Stimulated activated naive CD8-positive, alpha-beta T cell treated with anti-CD3 and anti-CD28 coated beads, Interleukin-15, Interleukin-2, amounts not matched to agents 100 ng/mL and 50 ng/mL, for 24 hours (primary cell): ENCODE data around the gene CSGALNACT2.

ENCODE experiments used
- H3K27ac Mint-ChIP-seq: one replicate; pipeline ENCODE4 v1.8.0; 2021; ENCODE audit warnings: mild to moderate bottlenecking, mixed read lengths
- H3K27me3 Mint-ChIP-seq: one replicate; pipeline ENCODE4 v1.8.0; 2021; ENCODE audit warnings: mixed read lengths
- H3K36me3 Mint-ChIP-seq: one replicate; pipeline ENCODE4 v1.8.0; 2021; ENCODE audit warnings: low read depth, mixed read lengths
- H3K4me1 Mint-ChIP-seq: one replicate; pipeline ENCODE4 v1.8.0; 2021; ENCODE audit warnings: low read depth, mixed read lengths
- H3K4me3 Mint-ChIP-seq: one replicate; pipeline ENCODE4 v1.8.0; 2021; ENCODE audit warnings: mild to moderate bottlenecking, mixed read lengths
- H3K9me3 Mint-ChIP-seq: one replicate; pipeline ENCODE4 v1.8.0; 2021; ENCODE audit warnings: mixed read lengths

Gene CSGALNACT2

DNA sequence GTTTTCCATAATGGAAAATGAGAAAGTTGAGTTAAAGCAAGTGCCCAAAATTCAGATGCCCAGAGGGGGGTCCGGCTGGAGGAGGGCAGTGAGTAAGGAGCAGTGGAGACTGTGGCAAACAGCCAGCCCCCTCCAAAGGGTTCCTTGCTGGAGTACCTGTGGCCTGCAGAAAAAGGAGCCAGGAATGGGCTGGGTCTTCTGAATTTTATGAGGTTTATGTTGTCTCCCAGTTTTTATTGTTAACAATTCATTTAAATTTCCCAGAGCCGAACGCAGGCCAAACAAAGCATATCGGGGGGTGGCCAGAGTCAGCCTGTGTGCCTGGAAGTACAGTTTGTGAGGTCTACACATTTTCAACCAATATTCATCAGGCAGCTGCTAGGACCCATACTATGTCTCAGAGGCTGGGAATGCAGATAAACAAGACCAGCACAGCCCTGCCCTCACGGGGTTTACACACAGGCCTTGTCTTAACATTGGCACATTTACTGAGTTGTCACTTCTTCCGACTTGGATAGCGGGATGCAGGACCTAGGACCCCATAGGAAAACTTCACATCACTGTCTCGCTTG lies 12.9 kb upstream of the CSGALNACT2 start:
- H3K27me3 Mint-ChIP-seq: no peaks in the 10 kb centered on the region
- no peaks in the 10 kb centered on the region for H3K9me3 Mint-ChIP-seq
- no peaks in the 10 kb centered on the region for H3K36me3 Mint-ChIP-seq
- no peak overlapping the region for H3K27ac Mint-ChIP-seq
- no peak overlapping the region for H3K4me3 Mint-ChIP-seq
- peaks cover 52% of the 10 kb centered on the region for H3K4me1 Mint-ChIP-seq

DNA sequence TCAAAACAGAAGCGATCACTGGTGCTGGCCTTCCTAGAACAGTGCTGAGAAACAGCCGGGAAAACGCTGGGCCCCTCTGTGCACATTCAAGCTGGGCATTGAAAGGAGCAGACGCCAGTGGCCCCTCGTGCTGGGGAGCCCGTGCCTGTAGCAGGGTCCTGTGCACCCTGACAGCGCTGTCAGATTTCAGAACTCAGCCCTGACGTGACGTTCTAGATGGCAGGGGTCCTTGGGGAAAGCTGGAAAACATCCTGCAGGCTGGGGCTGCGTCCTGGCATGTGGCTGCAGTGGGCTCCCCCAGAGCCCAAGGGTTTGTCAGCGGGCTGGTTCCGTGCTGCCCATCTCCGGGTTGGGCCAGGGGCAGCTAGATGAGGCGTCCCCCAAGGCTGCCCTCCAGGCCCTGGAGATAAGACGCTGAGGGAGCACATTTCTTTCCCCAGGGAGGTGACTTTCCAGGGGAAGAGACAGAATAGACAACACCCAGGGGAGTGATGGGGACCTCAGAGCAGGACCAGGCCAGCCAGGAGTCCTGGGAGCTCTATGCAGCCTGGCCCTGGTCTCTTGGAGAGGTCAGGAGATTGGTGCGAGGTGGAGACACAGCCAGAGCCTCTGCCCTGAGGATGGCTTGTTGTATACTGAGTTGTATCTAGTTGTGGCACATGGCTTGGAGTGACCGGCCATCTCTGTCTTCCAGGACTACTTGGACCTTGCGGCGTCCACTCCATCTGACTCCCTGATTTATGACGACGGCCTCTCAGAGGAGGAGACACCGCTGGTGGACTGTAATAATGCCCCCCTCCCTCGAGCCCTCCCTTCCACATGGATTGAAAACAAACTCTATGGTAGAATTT lies 12.1 kb upstream of the CSGALNACT2 start:
- no peak overlapping the region for H3K4me3 Mint-ChIP-seq
- peaks cover 45% of the 10 kb centered on the region for H3K4me1 Mint-ChIP-seq

DNA sequence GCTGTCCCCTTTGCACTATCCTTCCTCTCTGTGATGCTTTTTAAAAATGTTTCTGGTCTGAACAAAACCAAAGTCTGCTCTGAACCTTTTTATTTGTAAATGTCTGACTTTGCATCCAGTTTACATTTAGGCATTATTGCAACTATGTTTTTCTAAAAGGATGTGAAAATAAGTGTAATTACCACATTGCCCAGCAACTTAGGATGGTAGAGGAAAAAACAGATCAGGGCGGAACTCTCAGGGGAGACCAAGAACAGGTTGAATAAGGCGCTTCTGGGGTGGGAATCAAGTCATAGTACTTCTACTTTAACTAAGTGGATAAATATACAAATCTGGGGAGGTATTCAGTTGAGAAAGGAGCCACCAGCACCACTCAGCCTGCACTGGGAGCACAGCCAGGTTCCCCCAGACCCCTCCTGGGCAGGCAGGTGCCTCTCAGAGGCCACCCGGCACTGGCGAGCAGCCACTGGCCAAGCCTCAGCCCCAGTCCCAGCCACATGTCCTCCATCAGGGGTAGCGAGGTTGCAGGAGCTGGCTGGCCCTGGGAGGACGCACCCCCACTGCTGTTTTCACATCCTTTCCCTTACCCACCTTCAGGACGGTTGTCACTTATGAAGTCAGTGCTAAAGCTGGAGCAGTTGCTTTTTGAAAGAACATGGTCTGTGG lies 11.4 kb upstream of the CSGALNACT2 start:
- H3K27ac Mint-ChIP-seq: no peak overlapping the region
- H3K9me3 Mint-ChIP-seq: no peaks in the 10 kb centered on the region
- peaks cover 37% of the 10 kb centered on the region for H3K4me1 Mint-ChIP-seq
- H3K36me3 Mint-ChIP-seq: no peaks in the 10 kb centered on the region
- no peak overlapping the region for H3K4me3 Mint-ChIP-seq
- no peaks in the 10 kb centered on the region for H3K27me3 Mint-ChIP-seq

More for the DNA sequence above, 12.1 kb upstream of the CSGALNACT2 start:
- Mint-ChIP-seq H3K36me3 (no peaks in the 10 kb centered on the region), H3K27me3 (no peaks in the 10 kb centered on the region), H3K27ac (no peak overlapping the region), H3K9me3 (no peaks in the 10 kb centered on the region)

DNA sequence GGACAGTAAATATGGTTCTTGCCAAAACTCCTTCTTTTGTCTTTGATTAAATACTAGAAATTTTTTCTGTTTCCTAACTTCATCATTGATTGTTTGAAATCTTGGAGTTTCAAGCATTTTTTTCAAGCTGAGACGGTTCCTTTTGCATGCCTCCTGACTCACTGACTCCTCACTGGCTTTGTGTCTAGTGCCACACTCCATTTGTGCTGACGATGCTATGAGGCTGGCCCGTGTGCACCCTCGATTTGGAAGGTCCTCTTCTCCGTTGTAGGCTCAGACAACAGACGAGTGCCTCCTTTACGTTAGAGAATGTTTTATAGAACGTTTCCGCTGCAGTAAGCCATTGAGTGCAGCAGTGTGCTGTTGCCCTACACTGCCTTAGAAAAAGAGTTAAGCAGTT lies 10.8 kb upstream of the CSGALNACT2 start:
- H3K27me3 Mint-ChIP-seq: no peaks in the 10 kb centered on the region
- H3K4me1 Mint-ChIP-seq: peaks cover 31% of the 10 kb centered on the region
- no peak overlapping the region for H3K4me3 Mint-ChIP-seq
- H3K36me3 Mint-ChIP-seq: no peaks in the 10 kb centered on the region
- no peak overlapping the region for H3K27ac Mint-ChIP-seq
- no peaks in the 10 kb centered on the region for H3K9me3 Mint-ChIP-seq

DNA sequence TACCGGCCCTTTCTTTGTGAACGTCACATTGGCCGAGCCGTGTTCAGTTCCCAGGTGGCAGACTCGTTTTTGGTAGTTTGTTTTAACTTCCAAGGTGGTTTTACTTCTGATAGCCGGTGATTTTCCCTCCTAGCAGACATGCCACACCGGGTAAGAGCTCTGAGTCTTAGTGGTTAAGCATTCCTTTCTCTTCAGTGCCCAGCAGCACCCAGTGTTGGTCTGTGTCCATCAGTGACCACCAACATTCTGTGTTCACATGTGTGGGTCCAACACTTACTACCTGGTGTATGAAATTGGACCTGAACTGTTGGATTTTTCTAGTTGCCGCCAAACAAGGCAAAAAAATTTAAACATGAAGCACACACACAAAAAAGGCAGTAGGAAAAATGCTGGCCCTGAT lies 9.9 kb upstream of the CSGALNACT2 start:
- no peaks in the 10 kb centered on the region for H3K9me3 Mint-ChIP-seq
- H3K36me3 Mint-ChIP-seq: no peaks in the 10 kb centered on the region
- no peak overlapping the region for H3K27ac Mint-ChIP-seq
- H3K4me1 Mint-ChIP-seq: peaks cover 37% of the 10 kb centered on the region
- H3K4me3 Mint-ChIP-seq: no peak overlapping the region
- no peaks in the 10 kb centered on the region for H3K27me3 Mint-ChIP-seq

DNA sequence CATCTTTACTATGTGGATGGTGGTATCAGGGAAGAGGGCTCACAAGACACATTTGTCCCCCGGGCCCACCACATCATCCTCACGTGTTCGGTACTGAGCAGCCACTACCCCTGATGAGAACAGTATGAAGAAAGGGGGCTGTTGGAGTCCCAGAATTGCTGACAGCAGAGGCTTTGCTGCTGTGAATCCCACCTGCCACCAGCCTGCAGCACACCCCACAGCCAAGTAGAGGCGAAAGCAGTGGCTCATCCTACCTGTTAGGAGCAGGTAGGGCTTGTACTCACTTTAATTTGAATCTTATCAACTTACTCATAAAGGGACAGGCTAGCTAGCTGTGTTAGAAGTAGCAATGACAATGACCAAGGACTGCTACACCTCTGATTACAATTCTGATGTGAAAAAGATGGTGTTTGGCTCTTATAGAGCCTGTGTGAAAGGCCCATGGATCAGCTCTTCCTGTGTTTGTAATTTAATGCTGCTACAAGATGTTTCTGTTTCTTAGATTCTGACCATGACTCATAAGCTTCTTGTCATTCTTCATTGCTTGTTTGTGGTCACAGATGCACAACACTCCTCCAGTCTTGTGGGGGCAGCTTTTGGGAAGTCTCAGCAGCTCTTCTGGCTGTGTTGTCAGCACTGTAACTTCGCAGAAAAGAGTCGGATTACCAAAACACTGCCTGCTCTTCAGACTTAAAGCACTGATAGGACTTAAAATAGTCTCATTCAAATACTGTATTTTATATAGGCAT lies 9.1 kb upstream of the CSGALNACT2 start:
- Mint-ChIP-seq H3K9me3 (no peaks in the 10 kb centered on the region), H3K4me1 (peaks cover 37% of the 10 kb centered on the region), H3K27me3 (no peaks in the 10 kb centered on the region), H3K36me3 (no peaks in the 10 kb centered on the region), H3K4me3 (no peak overlapping the region), H3K27ac (peak overlapping the region; percentile 52)

DNA sequence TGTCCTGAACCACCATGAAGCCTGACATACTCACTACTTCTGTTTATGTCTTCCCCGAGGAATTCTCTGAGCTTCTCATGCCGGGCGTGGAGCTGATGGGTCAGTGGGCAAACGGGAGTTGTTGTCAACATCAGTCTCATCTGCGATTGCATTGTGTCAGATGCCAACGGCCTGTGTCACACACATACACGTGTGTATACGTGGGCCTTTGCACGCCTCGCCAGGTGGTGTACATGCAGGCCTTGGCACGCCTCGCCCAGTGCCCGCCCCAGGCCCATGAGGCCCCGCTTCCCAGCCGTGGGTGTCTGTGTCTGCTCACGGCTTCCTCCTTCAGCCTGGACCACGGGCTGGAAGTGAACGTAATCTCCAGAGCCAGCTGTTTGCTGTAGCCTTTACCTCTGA lies 7.5 kb upstream of the CSGALNACT2 start:
- no peaks in the 10 kb centered on the region for H3K9me3 Mint-ChIP-seq
- H3K4me3 Mint-ChIP-seq: no peak overlapping the region
- peaks cover 38% of the 10 kb centered on the region for H3K4me1 Mint-ChIP-seq
- H3K27ac Mint-ChIP-seq: no peak overlapping the region
- no peaks in the 10 kb centered on the region for H3K27me3 Mint-ChIP-seq
- no peaks in the 10 kb centered on the region for H3K36me3 Mint-ChIP-seq

DNA sequence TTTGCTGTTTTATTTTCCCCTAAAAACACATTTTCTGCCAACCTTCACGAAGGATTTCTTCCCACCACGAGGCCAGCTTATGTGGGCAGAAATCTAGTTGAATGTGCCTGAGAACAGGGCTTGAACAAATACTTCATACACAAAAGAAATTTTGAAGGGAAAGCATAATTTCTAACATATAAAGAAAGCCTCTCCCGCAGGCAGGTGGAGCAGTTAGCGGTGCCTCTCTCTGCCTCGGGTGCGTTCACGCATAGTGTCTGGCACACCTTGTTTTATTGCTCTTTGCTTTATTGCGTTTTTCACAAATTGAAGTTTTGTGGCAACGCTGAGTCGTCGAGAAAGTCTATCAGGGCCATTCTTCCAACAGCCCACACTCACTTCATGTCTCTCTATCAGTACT lies 7.0 kb upstream of the CSGALNACT2 start:
- Mint-ChIP-seq H3K9me3 (no peaks in the 10 kb centered on the region), H3K27me3 (no peaks in the 10 kb centered on the region), H3K4me3 (no peak overlapping the region), H3K36me3 (no peaks in the 10 kb centered on the region), H3K27ac (no peak overlapping the region), H3K4me1 (peaks cover 42% of the 10 kb centered on the region)

DNA sequence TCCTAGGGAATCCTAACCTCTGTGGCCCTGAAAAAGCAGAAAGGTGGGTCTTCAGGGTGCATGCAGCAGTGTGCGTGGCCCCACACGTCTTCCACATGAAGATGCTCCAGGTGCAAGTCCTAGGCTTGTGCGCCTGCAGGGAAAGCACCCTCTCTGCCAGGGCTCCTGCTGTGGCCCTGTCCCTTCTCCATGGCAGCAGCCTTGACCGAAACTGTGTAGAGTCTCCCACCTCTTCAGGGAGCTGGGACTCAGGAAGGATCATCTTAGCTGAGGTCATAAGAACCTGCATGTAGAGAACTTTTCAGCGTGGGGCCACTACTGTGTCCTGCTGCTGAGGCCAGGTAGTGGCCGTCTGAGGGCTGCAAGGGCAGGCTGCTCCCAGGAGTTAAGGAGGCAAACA lies 6.3 kb upstream of the CSGALNACT2 start:
- no peak overlapping the region for H3K4me3 Mint-ChIP-seq
- no peaks in the 10 kb centered on the region for H3K36me3 Mint-ChIP-seq
- no peaks in the 10 kb centered on the region for H3K27me3 Mint-ChIP-seq
- H3K4me1 Mint-ChIP-seq: peaks cover 44% of the 10 kb centered on the region
- no peak overlapping the region for H3K27ac Mint-ChIP-seq
- H3K9me3 Mint-ChIP-seq: no peaks in the 10 kb centered on the region

DNA sequence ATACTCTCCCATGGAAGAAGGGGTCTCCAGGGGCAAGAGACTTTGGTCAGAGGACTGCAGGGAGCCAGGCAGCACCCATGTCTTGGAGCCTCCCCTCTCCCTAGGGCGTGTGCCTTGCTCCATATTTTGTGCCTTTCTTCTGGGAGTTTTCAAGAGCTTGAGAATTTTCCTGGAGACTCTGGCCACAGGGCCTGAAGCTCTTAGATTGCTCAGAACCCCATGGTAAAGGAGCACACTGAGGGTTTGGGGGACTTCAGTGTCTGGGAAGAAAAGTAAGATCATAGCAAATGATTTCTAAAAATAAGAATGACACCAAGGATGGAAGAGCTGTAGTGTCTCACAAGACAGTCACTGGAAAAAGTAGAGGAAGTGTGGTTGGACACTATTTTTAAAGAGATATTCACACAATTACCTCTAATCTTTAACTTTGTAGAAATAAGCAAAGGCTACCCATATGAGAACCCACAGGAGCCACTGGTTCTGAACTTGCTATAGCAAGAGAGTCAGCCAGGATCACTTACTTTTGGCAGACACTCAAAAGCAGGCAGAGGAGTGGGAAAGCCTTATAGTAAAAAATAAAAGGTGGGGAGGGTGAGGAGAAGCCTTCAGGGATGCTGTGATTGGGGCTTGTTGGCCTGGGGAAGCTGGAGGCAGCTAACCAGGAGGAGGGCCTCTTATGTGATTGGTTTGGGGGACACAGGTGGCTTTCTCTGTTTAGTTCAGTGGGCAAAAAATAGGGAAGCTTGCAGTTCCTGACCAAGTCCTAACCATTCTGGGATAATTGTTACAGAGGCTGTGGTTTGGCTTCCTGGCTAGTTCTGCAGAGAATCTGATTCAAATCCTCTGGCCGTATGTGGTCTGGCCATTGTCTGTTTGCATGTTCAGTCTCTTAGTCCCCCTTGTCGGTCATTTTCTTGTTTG lies 5.1 kb upstream of the CSGALNACT2 start:
- Mint-ChIP-seq H3K27ac (peak overlapping the region; percentile 34), H3K4me3 (no peak overlapping the region), H3K9me3 (no peaks in the 10 kb centered on the region), H3K27me3 (no peaks in the 10 kb centered on the region), H3K36me3 (no peaks in the 10 kb centered on the region), H3K4me1 (peaks cover 37% of the 10 kb centered on the region)

DNA sequence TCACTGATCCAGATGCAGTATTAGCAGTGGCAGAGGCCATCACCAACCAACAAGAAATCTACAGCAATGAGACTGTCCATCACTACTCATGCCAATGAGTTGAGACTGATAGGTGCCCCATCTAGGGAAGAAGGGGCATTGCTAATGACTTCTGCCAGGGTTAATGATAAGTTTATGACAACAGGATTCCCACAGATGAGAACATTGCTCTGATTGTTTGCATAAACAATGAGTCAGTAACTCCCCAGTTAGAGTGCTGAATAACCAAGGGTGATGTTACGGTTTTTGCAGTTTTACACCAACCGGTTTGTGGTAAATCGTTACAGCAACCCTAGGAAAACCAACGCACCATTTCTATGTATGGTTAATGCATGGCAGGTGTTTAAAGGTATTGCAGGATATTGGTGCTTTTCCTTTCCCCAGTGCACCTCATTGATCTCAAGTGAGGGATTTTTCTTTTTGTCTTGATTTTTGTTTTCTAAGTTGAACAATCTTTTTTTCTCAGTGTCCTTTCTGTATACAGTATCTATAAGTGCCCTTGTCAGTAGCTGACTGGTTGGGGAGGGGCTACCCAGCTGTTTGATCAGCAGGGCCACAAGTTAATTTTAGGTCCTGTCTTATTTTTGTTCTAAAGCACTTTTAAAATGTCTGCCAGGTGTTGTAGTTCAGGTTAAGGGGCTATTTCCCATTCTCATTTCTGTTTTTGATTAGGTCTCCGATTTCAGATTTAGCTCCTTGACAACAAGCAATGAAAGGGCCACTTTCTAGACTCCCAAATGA lies 3.9 kb upstream of the CSGALNACT2 start:
- no peaks in the 10 kb centered on the region for H3K9me3 Mint-ChIP-seq
- H3K36me3 Mint-ChIP-seq: peaks cover 6% of the 10 kb centered on the region
- H3K27ac Mint-ChIP-seq: no peak overlapping the region
- H3K4me3 Mint-ChIP-seq: no peak overlapping the region
- peaks cover 33% of the 10 kb centered on the region for H3K4me1 Mint-ChIP-seq
- H3K27me3 Mint-ChIP-seq: no peaks in the 10 kb centered on the region

DNA sequence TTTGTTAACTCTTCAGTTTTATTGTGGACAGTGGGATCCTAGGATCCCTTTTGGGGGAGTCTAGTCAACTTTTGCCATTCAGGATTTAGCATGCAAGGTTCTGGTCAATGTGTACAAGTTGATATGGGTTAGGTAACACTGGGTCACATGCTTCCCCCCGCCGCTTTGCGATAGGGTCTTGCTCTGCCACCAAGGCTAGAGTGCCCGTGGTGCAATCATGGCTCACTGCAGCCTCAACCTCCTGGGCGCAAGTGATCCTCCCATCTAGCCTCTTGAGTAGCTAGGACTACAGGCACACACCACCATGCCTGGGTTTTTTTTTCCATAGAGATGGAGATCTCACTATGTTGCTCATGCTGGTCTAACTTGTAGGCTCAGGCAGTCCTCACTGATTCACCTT lies 3.2 kb upstream of the CSGALNACT2 start:
- Mint-ChIP-seq H3K4me3 (no peak overlapping the region), H3K27ac (no peak overlapping the region), H3K36me3 (peaks cover 6% of the 10 kb centered on the region), H3K9me3 (no peaks in the 10 kb centered on the region), H3K27me3 (no peaks in the 10 kb centered on the region), H3K4me1 (peaks cover 37% of the 10 kb centered on the region)

DNA sequence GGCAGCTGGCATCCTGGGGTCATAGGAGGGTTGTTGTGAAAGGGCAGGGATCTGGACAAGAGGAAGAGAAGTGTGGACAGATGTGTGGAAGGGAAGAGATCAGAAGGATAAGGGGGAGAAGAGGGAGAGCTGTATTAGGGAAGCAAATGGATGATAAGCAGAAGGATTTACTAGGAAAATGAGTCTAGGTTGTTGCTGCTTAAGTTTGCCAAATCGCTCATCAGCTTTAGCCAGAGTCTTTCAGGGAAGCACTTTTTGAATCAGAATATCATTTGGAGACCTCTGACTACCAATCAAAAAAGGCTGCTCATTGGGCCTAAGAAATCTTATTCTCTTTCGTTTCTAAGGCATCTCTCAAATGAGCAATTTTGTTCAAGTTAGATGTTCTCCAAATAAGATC lies 2.6 kb upstream of the CSGALNACT2 start:
- Mint-ChIP-seq H3K36me3 (peaks cover 9% of the 10 kb centered on the region), H3K27me3 (no peaks in the 10 kb centered on the region), H3K27ac (no peak overlapping the region), H3K4me1 (peaks cover 43% of the 10 kb centered on the region), H3K4me3 (no peak overlapping the region), H3K9me3 (no peaks in the 10 kb centered on the region)
